COLO668 (cell line): Measurements from ENCODE around the gene HARBI1.
A peak's percentile ranks its signal among the peaks of the same experiment; 100 is the strongest.

Source experiments
- DNase-seq: peaks from one replicate; lab custom pipeline; 2025; ENCODE audit not compliant: unreplicated experiment; lab: John Stamatoyannopoulos, UW

The HARBI1 gene, protein sequence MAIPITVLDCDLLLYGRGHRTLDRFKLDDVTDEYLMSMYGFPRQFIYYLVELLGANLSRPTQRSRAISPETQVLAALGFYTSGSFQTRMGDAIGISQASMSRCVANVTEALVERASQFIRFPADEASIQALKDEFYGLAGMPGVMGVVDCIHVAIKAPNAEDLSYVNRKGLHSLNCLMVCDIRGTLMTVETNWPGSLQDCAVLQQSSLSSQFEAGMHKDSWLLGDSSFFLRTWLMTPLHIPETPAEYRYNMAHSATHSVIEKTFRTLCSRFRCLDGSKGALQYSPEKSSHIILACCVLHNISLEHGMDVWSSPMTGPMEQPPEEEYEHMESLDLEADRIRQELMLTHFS

DNA sequence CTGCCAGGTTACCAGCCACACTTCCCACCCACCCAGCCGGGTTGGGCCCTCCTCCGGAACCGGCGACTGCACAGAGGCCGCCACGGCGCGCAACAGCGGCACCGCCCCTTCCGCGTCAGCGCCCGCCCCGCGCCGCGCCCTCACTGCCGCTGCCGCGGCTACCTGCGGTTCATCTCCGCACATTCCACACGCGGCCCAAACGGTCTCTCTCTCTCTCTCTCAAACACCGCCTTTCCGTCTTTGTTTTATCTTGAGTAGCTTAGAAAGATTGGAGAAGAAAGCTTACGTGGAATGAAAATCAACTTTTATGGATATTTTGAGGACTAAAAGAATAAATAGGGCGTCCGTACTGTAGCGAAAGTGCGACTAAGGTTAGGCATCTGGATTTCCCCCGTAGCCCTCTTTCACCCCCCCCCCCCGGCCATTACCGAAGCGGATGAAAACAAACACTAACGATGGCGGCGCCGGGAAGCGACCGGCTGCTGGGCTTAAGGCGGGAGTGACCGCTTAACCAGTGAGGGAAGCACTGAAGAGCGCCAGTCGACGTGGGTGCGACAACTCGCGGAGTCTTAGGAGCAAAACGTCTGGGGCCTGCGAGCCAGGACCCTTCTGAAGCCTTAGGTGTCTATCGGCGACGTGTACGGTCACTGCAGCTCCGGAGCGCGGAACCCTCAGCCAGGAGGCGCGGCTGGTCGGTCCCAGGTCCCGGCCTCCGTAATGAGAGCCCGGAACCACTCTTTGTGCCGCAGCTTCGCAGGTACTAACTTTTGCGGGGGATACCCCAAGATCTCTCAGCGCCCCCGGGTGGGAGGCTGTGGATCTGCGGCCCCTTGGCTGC lies at the start of gene HARBI1, which contains the start of gene ATG13:
Gene HARBI1 (minus strand): TSS at position 94 of the 838 bp plus-strand sequence. CDS start 990 bp downstream, outside the sequence.
Gene ATG13 (plus strand): TSS at position 420 of the 838 bp plus-strand sequence. CDS start 26,739 bp downstream, outside the sequence.
- peak; percentile 96 for DNase-seq

DNA sequence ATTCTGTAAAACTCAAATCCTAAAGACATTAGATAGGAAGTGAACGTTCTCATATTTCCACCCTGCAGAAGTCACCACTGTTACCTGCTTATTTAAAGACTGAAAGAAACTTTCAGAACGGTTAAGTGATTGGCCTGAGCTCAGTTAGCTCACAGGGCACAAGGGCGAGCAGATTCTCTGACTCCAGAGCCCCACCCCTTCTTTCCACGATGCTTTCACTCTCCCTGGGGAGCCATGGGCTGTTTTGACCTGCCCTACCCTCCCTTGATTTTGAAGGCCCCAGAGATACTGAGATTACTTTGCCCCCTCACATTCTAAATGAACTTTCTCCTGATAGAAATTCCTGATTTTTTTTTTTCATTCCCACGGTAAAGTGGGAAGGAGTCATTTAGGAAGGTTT lies 49.5 kb upstream of the HARBI1 start:
- no peak for DNase-seq

DNA sequence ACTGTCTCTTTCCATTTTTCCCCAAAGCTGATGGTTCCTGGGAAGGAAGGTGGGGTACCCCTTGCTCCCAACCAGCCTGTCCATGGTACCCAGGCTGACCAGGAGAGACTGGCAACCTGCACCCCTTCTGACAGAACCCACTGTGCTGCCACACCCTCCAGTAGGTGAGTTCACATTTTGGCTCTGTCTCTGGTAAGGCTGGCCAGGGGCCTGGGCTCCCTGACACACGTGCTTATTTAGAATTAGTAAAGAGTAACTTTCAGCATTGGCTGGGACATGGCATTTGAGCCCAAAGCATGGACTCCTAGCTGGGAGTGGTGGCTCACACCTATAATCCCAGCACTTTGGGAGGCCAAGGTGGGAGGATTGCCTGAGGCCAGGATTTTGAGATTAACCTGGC lies 48.3 kb upstream of the HARBI1 start:
- no peak for DNase-seq

DNA sequence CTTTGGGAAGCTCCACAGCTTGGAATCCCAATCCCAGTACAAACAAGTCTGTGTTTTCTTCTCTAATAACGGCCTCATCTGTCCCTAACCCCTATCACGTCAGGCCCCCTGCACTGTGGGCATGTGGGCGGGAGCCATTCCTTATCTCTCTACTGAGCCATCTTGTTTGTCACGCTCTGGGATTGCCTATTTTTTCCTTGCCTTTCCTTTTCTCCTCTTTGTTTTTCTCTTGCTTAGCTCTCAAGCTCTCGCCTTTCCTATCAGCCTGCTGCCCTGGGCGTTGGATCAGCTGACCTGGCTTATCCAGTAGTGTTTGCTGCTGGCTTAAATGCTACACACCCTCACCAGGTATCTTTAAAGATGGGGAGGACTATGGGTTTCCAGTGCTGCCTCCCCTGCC lies 47.6 kb upstream of the HARBI1 start:
- DNase-seq, result no peak

DNA sequence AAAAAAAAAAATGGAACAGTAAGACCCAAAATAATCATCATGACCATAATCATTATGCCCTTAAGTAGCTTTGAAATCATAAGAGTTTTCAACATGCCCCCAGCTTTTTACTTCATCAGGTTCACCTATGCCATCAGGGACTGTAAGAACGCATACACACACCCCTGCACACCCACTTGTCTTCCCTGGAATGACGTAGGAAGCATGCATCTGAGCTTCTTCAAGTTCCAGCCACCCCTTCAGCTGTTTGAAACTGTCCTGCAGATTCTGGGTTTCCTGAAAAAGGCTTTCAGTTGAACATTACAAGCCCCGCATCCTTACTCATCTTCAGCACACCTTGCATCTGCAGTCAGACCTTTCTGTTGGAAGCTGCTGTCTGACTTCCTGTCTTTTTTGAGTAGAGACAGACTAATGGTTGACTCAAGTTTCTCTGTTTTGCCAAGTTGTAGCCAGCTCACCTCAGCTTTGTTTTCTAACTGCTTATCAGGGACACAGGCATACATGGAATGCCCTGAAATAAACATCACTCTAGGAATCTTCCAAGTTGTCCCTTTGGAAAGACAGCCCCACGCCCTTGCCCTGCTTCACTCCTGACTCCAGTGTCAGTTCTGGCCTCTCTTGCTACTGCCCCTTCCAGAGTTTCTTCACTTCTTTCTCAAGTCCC lies 46.4 kb upstream of the HARBI1 start:
- DNase-seq, result no peak

DNA sequence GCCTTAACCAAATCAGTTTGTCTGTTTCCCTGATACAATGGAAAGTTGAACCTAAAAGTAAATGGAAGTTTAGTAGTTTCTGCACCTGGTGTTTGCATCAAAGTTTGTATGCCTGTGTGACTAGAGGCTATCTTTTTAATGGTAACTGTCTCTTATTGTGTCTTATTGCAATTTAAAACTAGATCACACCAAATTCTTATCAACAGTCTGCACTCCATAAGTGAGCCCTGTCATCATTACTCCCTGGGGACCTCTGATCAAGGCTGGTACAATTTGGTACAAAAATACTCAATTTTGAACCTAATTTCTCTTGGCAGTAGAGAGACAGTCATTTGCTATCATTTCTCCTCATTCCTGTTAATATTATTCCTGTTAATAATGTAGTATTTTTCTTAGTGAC lies 45.3 kb upstream of the HARBI1 start:
- no peak for DNase-seq

DNA sequence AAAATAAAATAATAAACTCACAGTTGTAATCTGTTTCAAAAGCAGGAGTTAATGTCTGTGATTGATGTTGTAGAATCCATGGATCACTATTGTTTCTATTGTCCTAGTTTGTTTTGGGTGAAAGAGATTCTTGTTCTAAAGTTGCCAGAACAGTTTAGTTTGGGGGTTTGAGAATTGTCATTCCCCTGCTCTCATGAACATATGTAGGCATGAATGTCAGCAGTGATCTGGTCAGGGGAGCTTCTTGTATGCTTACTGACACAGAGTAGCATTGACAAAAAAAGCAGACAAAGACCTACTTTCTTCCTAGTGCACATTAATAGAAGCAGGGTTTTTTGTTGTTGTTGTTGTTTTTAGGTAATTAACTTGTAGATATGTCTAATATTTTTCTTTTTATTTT lies 44.8 kb upstream of the HARBI1 start:
- DNase-seq, result no peak

DNA sequence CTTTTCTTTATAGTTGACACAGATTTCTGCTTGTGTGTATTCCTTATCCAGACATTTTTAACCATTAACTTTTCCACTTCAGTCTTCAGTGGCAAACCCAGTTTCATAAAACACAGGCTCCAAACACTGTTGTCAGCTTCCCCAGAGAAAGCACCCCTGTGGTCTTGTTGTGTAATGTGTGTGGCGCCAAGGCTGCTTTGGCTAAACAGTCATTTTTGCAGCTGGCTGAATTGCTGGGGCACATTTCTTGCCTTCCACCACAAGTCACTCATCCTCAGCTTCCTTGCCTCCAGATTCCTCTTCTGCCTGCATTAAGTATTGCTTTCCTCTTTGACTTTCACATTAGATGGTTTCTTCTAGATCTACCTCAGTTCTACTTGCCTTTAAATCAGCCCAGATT lies 42.9 kb upstream of the HARBI1 start:
- DNase-seq, result no peak

DNA sequence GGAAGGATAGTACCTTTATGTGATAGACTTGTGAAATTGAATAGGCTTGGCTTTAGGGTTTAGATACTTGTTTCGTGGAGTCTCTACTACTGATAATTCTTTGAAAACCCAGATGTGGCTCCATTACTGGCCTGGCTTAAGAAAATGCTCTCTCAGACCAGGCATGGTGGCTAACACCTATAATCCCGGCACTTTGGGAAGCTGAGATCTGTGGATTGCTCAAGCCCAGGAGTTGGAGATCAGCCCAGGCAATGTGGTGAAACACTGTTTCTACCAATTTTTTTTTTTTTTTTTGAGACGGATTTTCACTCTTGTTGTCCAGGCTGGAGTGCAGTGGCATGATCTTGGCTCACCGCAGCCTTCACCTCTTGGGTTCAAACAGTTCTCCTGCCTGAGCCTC lies 41.2 kb upstream of the HARBI1 start:
- DNase-seq, result no peak

DNA sequence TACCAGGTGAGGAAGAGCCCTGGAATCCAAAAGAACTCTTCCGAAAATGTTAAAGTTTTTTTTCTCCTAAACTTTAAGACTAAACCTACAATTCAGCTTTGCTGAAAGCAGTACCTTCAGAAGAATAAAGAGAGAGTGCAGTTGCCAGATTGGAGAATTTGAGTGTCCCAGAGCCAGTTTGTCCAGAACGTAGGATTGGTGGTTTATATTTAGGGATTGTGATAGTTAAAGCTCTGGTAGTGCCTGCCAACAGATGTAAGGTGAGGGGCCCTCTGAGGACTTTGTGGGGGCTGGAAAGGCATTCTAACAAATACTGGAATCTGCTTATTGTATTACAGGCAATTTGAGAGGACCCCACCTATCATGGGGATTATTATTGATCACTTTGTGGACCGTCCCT lies 40.2 kb upstream of the HARBI1 start:
- DNase-seq, result no peak

DNA sequence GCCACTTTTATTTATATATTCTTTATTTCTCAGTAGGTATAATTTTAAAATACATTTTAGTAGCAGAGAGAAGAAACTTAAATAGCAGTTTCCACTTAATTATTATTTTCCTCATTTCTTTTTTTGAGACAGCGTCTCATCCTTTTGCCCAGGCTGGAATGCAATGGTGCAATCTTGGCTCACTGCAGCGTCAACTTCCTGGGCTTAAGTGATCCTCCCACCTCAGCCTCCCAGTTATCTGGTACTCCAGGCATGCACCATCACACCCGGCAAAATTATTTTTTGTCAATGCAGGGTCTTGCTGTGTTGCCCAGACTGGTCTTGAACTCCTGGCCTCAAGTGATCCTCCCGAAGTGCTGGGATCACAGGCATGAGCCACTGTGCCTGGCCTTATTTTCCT lies 38.6 kb upstream of the HARBI1 start:
- DNase-seq, result no peak

DNA sequence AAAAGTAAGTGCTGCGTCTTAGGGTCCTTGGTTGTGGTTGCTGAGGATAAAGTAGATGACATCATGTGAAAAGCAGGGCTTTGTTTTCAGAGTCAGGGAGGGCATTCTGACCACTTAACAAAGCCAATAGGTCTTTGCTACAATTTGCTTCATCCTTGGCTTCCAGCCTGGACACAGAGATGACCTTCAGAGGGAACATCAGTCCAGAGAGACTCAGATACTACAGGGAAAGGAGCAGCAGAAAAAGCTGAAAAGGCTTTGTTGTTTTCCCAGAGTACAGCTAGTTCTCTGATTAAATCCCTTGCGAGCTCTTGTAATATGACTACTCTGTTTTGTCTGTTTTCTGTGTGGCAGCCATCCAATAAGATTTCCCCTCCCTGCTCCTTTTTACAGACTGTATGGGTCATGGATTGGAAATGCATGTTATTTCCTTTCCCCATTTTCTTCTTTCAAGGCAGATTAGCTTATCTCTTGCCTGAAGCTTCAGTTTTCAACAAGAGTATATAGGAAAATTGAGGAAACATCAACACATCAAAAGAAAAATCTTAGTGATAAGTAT lies 32.2 kb upstream of the HARBI1 start:
- no peak for DNase-seq

DNA sequence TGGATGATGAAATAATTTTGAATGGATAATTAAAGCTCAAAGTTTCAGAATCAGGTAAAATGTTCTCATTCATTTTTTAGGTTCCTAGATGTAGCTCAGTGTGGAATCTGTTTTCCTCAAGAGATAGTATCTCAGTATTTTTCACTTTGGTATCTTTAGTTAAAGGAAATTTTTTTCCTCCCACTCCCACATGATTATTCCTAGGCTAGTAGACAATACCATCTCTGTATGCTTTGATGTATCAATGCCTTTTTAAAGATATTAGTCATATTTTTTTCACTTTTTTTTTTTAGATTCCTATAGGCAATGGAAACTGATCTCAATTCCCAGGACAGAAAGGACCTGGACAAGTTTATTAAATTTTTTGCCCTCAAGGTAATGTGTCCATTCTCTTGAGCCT lies 27.0 kb upstream of the HARBI1 start:
- no peak for DNase-seq

DNA sequence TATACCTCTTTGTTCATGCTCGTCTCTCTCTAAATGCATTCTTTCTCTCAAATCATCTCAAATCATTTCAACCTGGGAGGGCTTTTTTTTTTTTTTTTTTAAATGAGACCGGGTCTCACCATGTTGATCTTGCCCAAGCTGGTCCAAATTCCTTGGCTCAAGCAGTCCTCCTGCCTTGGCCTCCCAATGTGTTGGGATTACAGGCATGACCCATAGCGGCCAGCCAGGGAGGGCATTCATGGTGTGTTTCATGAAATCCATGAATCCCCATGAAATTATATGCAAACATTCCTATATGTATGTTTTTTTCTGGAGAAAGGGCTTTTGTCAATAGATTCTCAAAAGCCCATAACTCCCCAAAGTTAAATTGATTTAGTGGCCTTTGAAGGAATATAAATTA lies 26.5 kb upstream of the HARBI1 start:
- DNase-seq, result no peak

DNA sequence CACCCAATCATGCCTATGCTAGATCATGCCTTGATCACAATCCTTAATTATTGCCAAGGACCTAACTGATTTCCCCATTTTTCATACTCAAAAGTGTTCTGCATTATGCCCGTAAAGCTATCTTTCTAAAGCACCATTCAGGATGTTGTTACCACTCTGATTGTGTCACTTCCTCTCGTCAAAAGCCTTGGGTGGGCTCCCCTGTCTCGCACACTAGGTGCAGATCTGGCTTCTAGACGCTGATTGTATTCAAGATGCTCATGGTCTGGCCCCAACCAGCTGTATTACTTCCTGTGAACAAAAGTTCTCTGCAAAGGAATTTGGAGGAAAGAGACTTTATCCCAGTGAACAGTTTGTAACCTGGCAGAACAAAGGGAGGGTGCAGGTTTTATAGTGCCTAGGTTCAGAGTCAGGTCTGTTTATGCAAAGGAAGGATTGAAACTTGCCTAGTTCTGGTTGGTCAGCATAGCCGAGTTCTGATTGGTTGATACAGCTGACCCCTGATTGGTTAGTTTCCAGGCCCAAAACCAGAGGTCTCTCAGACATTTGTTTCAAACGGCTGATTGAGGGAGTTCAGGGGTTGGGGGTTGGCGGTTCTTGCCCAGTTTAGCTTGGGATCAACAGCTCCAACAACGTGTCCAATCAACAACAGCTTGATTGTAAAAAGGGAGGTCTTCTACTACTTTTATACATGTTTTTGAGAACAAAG lies 25.8 kb upstream of the HARBI1 start:
- DNase-seq, result no peak

DNA sequence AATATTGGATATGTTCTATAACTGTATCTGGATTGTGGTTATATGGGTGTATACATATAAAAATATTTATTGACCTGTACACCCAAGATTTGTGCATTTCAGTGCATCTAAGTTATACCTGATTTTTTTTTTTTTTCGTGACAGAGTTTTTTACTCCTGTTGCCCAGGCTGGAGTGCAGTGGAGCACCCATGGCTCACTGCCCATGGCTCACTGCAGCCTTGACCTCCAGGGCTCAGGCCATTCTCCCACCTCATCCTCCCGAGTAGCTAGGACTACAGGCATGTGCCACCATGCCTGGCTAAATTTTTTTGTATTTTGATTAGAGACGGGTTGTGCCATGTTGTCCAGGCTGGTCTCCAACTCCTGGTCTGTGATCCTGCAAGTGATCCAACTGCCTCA lies 24.6 kb upstream of the HARBI1 start:
- no peak for DNase-seq

DNA sequence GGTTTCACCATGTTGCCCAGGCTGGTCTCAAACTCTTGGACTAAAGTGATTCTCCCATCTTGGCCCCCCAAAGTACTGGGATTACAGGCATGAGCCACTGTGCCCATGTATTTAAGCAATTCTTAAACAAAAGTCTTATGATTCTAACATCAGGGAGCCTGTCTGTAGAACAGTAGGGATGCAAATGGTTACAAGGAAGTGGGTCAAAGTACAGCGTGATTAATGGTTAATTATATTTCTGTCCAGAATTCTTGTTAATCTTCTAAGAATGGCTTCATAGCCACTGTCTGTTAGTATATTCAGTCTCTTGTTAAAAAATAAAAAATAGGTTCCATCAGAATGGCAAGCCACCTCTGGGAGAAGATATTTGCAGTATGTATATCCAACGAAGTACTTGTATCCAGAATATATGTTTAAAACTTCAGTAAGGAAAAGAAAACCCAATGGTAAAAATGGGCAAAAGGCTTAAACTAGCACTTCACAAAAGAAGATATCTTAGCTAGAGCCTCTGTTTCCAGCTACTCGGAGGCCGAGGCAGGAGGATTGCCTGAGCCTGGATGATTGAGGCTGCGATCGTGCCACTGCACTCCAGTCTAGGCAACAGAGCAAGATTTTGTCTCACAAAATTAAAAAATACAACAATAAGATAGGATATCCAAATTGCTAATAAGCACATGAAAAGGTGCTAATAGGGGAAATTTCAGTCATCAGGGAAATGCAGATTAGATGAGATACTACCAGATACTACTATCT lies 23.2 kb upstream of the HARBI1 start:
- no peak for DNase-seq

DNA sequence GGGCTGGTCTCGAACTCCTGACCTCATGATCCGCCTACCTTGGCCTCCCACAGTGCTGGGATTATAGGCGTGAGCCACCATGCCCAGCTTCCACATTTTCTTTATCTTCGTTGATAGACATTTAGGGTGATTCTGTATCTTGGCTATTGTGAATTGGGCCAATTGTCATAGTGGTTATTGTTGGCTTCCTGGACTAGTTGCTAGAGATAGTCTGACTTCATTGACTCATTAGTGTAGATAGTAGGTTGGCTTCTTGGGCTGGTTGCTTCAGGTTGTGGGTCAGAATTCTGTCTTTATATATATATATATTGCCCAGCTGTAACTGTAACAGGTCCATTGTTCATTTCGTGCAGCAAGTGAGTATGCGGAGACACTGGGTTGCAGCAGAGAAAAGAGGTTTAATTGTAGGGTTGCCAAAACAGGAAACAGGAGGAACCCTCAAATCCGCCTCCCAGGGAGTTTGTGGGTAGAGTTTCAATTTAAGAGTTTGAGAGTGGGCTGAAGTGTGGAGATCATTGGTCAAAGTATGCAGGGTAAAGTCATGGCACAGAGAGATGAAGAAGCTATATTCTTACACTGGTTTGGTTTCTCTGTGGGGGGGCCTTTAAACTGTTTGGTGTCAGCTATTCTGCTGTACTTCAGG lies 22.3 kb upstream of the HARBI1 start:
- no peak for DNase-seq

DNA sequence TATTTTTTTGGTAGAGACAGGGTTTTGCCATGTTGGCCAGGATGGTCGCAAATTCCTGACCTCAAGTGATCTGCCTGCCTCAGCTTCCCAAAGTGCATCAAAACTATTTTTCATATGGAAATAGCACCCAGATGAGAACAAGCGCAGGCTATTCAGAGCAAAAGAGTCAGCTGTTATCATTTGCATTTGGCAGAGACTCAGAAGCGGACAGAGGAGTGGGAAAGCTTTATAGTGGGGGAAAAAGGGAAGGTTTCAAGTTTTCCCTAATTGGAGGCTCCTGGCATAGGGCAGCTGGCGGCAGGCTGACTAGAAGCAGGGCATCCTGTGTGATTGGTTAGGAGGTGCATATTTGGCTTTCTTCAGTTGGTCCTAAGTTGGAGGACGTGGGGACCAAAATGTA lies 20.5 kb upstream of the HARBI1 start:
- DNase-seq, result no peak
